ENCODE results near the gene AKR1D1. TPM values are rescaled to one million over a fixed set of nuclear protein-coding genes. Genes with fewer than 3 reads are reported as not detected.

The AKR1D1 gene
- total RNA-seq, 4 donors from 2014 or later, result 0.39 TPM; not detected in 3

DNA sequence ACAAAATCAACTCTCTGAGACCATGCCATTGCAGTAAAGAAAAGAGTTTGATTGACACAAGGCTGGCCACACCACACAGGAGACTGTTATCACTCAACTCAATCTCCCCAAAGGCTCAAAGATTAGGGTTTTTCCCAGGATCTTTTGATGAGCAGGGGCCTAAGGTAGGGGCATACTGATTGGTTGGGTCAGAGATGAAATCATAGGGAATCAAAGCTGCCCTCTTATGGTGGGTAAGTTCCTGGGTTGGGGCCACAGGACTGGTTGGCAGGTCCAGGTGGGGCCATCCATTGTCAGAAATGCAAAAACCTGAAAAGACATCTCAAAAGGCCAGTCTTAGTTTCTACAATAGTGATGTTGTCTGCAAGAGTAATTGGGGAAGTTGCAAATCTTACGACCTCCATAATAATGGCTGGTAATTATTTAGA is 91.6 kb downstream of the AKR1D1 start:
- H3K9me3 ChIP-seq, result peaks cover 13% of the 10 kb centered on the region
- DNase-seq (ENCODE audit: low spot score in 2 of 2), result no peak

More for the DNA sequence above, 91.6 kb downstream of the AKR1D1 start:
- 85% methylated on average over 1 of the region's 1 CpG for WGBS
- no peak overlapping the region for H3K4me3 ChIP-seq
- H3K27ac ChIP-seq, result no peak overlapping the region
- no peaks in the 10 kb centered on the region for H3K4me1 ChIP-seq
- H3K27me3 ChIP-seq, result no peaks in the 10 kb centered on the region
- TF ChIP-seq, protein P1, sequence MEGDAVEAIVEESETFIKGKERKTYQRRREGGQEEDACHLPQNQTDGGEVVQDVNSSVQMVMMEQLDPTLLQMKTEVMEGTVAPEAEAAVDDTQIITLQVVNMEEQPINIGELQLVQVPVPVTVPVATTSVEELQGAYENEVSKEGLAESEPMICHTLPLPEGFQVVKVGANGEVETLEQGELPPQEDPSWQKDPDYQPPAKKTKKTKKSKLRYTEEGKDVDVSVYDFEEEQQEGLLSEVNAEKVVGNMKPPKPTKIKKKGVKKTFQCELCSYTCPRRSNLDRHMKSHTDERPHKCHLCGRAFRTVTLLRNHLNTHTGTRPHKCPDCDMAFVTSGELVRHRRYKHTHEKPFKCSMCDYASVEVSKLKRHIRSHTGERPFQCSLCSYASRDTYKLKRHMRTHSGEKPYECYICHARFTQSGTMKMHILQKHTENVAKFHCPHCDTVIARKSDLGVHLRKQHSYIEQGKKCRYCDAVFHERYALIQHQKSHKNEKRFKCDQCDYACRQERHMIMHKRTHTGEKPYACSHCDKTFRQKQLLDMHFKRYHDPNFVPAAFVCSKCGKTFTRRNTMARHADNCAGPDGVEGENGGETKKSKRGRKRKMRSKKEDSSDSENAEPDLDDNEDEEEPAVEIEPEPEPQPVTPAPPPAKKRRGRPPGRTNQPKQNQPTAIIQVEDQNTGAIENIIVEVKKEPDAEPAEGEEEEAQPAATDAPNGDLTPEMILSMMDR (IDR thresholded peaks at IDR 0.05), result no peak
- TF ChIP-seq POLR2A (IDR thresholded peaks at IDR 0.05), result no peak
- no peak for TF ChIP-seq POLR2AphosphoS5 (IDR thresholded peaks at IDR 0.05)
- no peak for TF ChIP-seq EP300 (IDR thresholded peaks at IDR 0.05)
- no peaks in the 10 kb centered on the region for H3K36me3 ChIP-seq

Other genes starting within 250 kb of the AKR1D1 start
- 1 to 10 TPM in 3 of 4 donors, under 1 TPM in 1; 0.42 to 6.2 (median 2.0) TPM for gene DGKI, start 229.5 kb upstream of the AKR1D1 start, total RNA-seq
- 10 to 100 TPM; 10.9 to 24.5 (median 14.1) TPM for gene CREB3L2, start 74.4 kb upstream of the AKR1D1 start, total RNA-seq